ENCODE results near the gene ZNF556.

- TF ChIP-seq, protein P1, sequence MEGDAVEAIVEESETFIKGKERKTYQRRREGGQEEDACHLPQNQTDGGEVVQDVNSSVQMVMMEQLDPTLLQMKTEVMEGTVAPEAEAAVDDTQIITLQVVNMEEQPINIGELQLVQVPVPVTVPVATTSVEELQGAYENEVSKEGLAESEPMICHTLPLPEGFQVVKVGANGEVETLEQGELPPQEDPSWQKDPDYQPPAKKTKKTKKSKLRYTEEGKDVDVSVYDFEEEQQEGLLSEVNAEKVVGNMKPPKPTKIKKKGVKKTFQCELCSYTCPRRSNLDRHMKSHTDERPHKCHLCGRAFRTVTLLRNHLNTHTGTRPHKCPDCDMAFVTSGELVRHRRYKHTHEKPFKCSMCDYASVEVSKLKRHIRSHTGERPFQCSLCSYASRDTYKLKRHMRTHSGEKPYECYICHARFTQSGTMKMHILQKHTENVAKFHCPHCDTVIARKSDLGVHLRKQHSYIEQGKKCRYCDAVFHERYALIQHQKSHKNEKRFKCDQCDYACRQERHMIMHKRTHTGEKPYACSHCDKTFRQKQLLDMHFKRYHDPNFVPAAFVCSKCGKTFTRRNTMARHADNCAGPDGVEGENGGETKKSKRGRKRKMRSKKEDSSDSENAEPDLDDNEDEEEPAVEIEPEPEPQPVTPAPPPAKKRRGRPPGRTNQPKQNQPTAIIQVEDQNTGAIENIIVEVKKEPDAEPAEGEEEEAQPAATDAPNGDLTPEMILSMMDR (IDR thresholded peaks at IDR 0.05; ENCODE audit: borderline replicate concordance, extremely low read depth, low read length, poor library complexity, severe bottlenecking), result no peak
- TF ChIP-seq EZH2 (IDR thresholded peaks at IDR 0.05; ENCODE audit: borderline replicate concordance, low read depth, low read length, severe bottlenecking), result no peak
Measured at GRCh38 chr19:2854849-2855248, 12.3 kb upstream of the ZNF556 start.

Data from DND-41 (cell line).